Measurements from ENCODE around the gene IL17RC.

- TF ChIP-seq, protein P1, sequence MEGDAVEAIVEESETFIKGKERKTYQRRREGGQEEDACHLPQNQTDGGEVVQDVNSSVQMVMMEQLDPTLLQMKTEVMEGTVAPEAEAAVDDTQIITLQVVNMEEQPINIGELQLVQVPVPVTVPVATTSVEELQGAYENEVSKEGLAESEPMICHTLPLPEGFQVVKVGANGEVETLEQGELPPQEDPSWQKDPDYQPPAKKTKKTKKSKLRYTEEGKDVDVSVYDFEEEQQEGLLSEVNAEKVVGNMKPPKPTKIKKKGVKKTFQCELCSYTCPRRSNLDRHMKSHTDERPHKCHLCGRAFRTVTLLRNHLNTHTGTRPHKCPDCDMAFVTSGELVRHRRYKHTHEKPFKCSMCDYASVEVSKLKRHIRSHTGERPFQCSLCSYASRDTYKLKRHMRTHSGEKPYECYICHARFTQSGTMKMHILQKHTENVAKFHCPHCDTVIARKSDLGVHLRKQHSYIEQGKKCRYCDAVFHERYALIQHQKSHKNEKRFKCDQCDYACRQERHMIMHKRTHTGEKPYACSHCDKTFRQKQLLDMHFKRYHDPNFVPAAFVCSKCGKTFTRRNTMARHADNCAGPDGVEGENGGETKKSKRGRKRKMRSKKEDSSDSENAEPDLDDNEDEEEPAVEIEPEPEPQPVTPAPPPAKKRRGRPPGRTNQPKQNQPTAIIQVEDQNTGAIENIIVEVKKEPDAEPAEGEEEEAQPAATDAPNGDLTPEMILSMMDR (IDR thresholded peaks at IDR 0.05 in 8 of 11, conservative IDR thresholded peaks at IDR 0.05 in 3 of 11), result no peak
- TF ChIP-seq POLR2A (IDR thresholded peaks at IDR 0.05), result no peak
- TF ChIP-seq POLR2AphosphoS5 (IDR thresholded peaks at IDR 0.05), result no peak
Measured at GRCh38 chr3:9875448-9875847, 41.5 kb upstream of the IL17RC start.
